Tibial nerve (tissue), 4 donors: ENCODE measurements around the gene RTL1. TPM values are rescaled to one million over a fixed set of nuclear protein-coding genes. Genes with fewer than 3 reads are reported as not detected.
A peak's percentile ranks its signal among the peaks of the same experiment; 100 is the strongest.

Experiments
- DNase-seq, 2 donors: peaks; one replicate each; pipeline ENCODE4 v3.0.0-alpha.2; 2019; ENCODE audit warnings: low spot score in 2 of 2
- H3K27ac ChIP-seq, 4 donors: fragments of 200-600 bp; sonication (generic) in 3 of 4; one replicate each; pipeline ENCODE4 v1.5.1; 2017 to 2019; ENCODE audit warnings: mild to moderate bottlenecking in 1 of 4
- H3K27me3 ChIP-seq, 2 donors: fragments of 200-600 bp; sonication (generic) in 1 of 2; one replicate each; pipeline versions ENCODE4 v1.5.1 to v1.6.0; 2017 to 2019
- H3K36me3 ChIP-seq, 3 donors: fragments of 200-600 bp; sonication (generic); one replicate each; pipeline ENCODE4 v1.5.1; 2018 to 2019
- H3K4me1 ChIP-seq, 4 donors: fragments of 200-600 bp; sonication (generic) in 3 of 4; one replicate each; pipeline ENCODE4 v1.5.1; 2017 to 2019
- H3K4me3 ChIP-seq, 4 donors: fragments of 200-600 bp; sonication (generic) in 3 of 4; one replicate each; pipeline ENCODE4 v1.5.1; 2017 to 2019; ENCODE audit warnings: mild to moderate bottlenecking in 1 of 4, moderate library complexity in 1 of 4
- H3K9me3 ChIP-seq, 4 donors: fragments of 200-600 bp; sonication (generic) in 3 of 4; one replicate each; pipeline ENCODE4 v1.5.1; 2017 to 2019
- EP300 ChIP-seq, 2 donors: sonication (generic); formaldehyde crosslinking; IDR thresholded peaks; one replicate each; pipeline ENCODE4 v1.6.1; 2017; ENCODE audit warnings: antibody characterized with exemption in 2 of 2, mild to moderate bottlenecking in 1 of 2
- POLR2A ChIP-seq, 2 donors: fragments of 450-650 bp; IDR thresholded peaks; one replicate each; pipeline ENCODE4 v1.6.1; 2017; ENCODE audit warnings: antibody characterized with exemption in 2 of 2, mild to moderate bottlenecking in 2 of 2, moderate library complexity in 2 of 2
- WGBS, 2 donors: methylation state at CpG; one replicate each; pipeline ENCODE4 v1.1.5; 2018; 5-methylcytosine and 5-hydroxymethylcytosine counted together
- total RNA-seq, 4 donors: library from RNA; depleted of rRNA; stranded (reverse); fragments of >200 nt; gene quantifications; one replicate each; pipeline ENCODE4 v1.1.0, GENCODE V29; 2016
- TF ChIP-seq, protein P1 (sequence below), 5 experiments: fragments of 200-600 bp in 3 of 5; fragments of 450-650 bp in 2 of 5; sonication (generic) in 3 of 5; IDR thresholded peaks; one replicate each; pipeline ENCODE4 v1.5.1; 2016 to 2019; ENCODE audit warnings: antibody characterized with exemption in 5 of 5, mild to moderate bottlenecking in 3 of 5, moderate library complexity in 2 of 5

RTL1 gene
- total RNA-seq, 4 donors from 2014 or later, result not detected

DNA sequence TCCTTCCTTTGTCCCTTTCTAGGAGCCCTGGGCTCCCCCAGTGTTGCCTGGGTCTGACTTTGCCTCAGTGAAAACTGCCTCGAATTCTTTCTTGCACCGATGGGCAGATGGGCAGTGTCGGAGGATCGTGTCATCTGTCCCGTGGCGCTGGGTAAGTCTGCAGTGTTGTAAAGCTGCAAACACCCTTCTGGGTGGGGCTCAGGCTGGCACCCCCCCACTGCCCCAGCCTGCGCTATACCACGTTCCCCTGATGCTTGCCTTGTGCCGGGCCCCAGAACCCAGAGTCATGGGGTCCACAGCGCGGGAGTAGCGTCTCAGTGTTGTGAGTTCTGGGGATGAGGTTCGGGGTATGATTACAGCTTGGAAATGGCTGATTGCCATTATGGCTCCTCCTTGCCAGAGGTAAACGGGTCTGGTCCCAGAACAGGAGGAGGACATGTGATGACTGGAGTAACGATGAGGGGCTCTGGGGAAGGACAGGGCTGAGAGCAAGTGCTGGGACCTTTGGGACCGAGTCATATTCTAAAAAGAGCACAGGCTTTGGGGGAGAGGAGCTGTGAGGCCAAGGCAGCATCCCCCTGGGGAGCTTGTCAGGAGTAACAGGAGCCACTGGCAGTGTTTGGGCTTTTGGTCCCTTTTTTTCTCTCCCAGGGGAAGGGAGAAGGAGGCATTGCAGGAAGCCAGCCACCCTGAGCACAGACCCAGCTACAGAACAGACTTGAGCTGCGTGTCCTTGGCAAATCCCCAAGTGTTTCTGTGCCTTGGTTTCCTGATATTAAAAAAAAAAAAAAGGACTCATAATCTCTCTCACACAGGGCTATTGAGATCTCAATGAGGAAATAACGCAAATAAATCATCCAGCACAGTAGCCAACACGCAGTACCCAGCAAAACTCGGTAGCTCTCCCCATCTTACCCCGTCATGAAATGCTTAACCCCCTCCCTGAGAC lies 4.3 kb downstream of the RTL1 start:
- Histone ChIP-seq H3K9me3 (peaks cover 0 to 7% (median 0%) of the 10 kb centered on the region in 4 donors), H3K27ac (peak overlapping the region in 1 of 4 donors; percentile 43), H3K27me3 (peaks cover 0 to 49% of the 10 kb centered on the region in 2 donors), H3K36me3 (no peaks in the 10 kb centered on the region), H3K4me1 (peaks cover 0 to 33% (median 12%) of the 10 kb centered on the region in 4 donors), H3K4me3 (no peak overlapping the region)
- no peak for DNase-seq
- 38 to 46% methylated on average over 21 of the region's 21 CpGs for WGBS, 2 donors
- TF ChIP-seq POLR2A (IDR thresholded peaks at IDR 0.05) (no peak), EP300 (IDR thresholded peaks at IDR 0.05) (no peak)
- TF ChIP-seq, protein P1, sequence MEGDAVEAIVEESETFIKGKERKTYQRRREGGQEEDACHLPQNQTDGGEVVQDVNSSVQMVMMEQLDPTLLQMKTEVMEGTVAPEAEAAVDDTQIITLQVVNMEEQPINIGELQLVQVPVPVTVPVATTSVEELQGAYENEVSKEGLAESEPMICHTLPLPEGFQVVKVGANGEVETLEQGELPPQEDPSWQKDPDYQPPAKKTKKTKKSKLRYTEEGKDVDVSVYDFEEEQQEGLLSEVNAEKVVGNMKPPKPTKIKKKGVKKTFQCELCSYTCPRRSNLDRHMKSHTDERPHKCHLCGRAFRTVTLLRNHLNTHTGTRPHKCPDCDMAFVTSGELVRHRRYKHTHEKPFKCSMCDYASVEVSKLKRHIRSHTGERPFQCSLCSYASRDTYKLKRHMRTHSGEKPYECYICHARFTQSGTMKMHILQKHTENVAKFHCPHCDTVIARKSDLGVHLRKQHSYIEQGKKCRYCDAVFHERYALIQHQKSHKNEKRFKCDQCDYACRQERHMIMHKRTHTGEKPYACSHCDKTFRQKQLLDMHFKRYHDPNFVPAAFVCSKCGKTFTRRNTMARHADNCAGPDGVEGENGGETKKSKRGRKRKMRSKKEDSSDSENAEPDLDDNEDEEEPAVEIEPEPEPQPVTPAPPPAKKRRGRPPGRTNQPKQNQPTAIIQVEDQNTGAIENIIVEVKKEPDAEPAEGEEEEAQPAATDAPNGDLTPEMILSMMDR (IDR thresholded peaks at IDR 0.05), result no peak

DNA sequence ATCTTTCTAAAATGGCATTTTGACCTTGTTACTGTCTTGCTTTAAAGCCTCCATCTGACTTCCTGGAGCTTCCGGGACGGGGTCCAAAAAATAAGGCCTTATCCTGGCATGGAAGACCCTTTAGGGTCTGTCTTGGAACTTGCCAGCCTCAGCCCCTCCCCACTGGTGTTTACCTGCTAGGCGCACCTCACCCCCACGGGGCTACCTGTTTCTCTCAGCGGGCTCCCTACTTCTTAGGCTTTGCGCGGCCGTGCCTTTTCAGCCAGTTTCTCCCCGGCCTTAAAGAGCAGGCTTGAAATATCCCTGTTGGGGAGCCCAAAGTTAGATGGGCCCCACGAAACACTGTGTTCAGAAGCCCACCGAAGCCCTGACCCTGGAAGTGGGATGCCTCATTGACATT lies 5.1 kb downstream of the RTL1 start:
- DNase-seq, result no peak
- TF ChIP-seq POLR2A (IDR thresholded peaks at IDR 0.05), result no peak
- TF ChIP-seq, protein P1 (IDR thresholded peaks at IDR 0.05), result no peak
- TF ChIP-seq EP300 (IDR thresholded peaks at IDR 0.05), result no peak
- H3K27me3 ChIP-seq, result peaks cover 0 to 42% of the 10 kb centered on the region in 2 donors
- H3K9me3 ChIP-seq, result peaks cover 0 to 7% (median 0%) of the 10 kb centered on the region in 4 donors
- H3K4me3 ChIP-seq, result no peak overlapping the region
- no peaks in the 10 kb centered on the region for H3K36me3 ChIP-seq
- H3K4me1 ChIP-seq, result peaks cover 0 to 29% (median 12%) of the 10 kb centered on the region in 4 donors
- WGBS, 2 donors, result 63 to 68% methylated on average over 11 of the region's 11 CpGs
- no peak overlapping the region for H3K27ac ChIP-seq

DNA sequence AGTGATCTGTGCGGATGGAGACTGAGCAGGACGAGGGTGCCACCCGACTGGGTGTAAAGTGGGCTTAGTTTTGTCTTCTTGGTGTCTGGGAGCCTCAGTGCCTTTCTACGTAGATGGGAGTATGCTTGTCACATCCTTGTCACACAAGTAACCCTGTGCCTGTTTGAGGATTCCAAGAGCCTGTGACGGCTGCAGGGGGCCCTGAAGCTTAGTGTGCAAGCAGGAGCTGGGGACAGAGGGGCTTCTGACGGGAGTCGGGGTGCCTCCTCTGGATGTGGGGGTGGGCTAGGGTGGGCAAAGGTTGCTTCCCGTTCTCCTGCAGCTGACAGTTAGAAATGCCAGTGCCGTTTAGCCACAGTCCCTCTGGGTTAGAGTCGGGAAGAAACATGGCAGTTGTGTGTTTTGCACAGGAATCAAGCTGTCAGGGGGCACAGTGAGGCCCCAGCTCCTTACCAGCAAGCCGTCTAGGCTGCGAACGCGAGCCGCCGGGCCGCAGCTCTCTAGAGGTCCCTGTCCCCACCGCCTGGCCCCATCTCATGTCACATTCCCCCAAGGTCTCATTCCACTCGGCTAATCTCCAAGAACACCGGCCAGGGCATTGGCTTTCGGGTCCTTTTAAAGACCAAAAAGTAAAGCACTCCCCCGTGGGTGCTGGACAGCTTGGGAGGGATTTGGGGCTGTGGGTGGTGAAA lies 7.0 kb downstream of the RTL1 start:
- no peak overlapping the region for H3K27ac ChIP-seq
- H3K9me3 ChIP-seq, result peaks cover 0 to 1% (median 0%) of the 10 kb centered on the region in 4 donors
- no peaks in the 10 kb centered on the region for H3K36me3 ChIP-seq
- WGBS, 2 donors, result 66% methylated on average over 22 of the region's 22 CpGs
- peaks cover 0 to 29% (median 12%) of the 10 kb centered on the region in 4 donors for H3K4me1 ChIP-seq
- TF ChIP-seq, protein P1 (IDR thresholded peaks at IDR 0.05), result no peak
- no peak for TF ChIP-seq POLR2A (IDR thresholded peaks at IDR 0.05)
- no peak for TF ChIP-seq EP300 (IDR thresholded peaks at IDR 0.05)
- no peak overlapping the region for H3K4me3 ChIP-seq
- H3K27me3 ChIP-seq, result peaks cover 0 to 22% of the 10 kb centered on the region in 2 donors
- DNase-seq, result no peak

DNA sequence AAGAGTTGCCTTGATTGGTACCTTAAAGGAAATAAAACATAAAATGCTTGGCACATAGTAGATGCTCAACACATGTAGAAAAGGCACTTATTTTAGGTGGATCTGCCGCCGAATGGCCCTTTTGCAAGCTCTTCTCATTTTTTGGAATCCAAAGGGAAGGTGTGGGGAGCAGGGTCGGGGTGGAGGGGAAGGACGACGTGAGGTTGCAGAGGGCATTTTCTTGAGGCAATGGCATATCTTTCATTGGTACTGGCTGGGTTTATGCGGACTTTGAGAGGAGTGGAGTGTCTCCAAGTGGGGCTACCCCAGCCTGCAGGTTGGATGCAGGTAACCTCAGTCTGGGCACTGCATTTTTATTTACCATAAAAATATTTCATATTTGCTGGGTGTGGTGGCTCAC lies 8.1 kb downstream of the RTL1 start:
- no peak for TF ChIP-seq EP300 (IDR thresholded peaks at IDR 0.05)
- TF ChIP-seq, protein P1 (IDR thresholded peaks at IDR 0.05), result no peak
- no peak for TF ChIP-seq POLR2A (IDR thresholded peaks at IDR 0.05)
- no peak for DNase-seq
- Histone ChIP-seq H3K9me3 (no peaks in the 10 kb centered on the region), H3K36me3 (no peaks in the 10 kb centered on the region), H3K4me3 (no peak overlapping the region), H3K4me1 (peaks cover 0 to 23% (median 10%) of the 10 kb centered on the region in 4 donors), H3K27ac (no peak overlapping the region), H3K27me3 (peaks cover 0 to 13% of the 10 kb centered on the region in 2 donors)
- 87 to 90% methylated on average over 6 of the region's 6 CpGs for WGBS, 2 donors
